ENCODE measurements around the gene MYO15B.
A peak's percentile ranks its signal among the peaks of the same experiment; 100 is the strongest.

MYO15B gene

GRCh38 chr17:75558666-75559530, 28.7 kb upstream of the MYO15B start:
- no peak for DNase-seq

GRCh38 chr17:75559958-75560533, 27.6 kb upstream of the MYO15B start:
- DNase-seq = no peak

- peak in 1 of 2 experiments; percentile 17 for DNase-seq
Measured at GRCh38 chr17:75561927-75562603, 25.5 kb upstream of the MYO15B start.

- DNase-seq = no peak
Measured at GRCh38 chr17:75563063-75563758, 24.4 kb upstream of the MYO15B start.

- no peak for DNase-seq
Measured at GRCh38 chr17:75564195-75564594, 23.4 kb upstream of the MYO15B start.

GRCh38 chr17:75565066-75565465, 22.5 kb upstream of the MYO15B start:
- peak in 1 of 2 experiments; percentile 4 for DNase-seq

- DNase-seq = no peak
Measured at GRCh38 chr17:75565618-75566017, 22.0 kb upstream of the MYO15B start.

GRCh38 chr17:75566416-75566815, 21.2 kb upstream of the MYO15B start:
- DNase-seq = no peak

GRCh38 chr17:75566834-75567233, 20.8 kb upstream of the MYO15B start:
- DNase-seq = no peak

- no peak for DNase-seq
Measured at GRCh38 chr17:75568412-75569255, 19.0 kb upstream of the MYO15B start.

- no peak for DNase-seq
Measured at GRCh38 chr17:75570034-75570676, 17.4 kb upstream of the MYO15B start.

- peak in 1 of 2 experiments; percentile 42 for DNase-seq
Measured at GRCh38 chr17:75570772-75571171, 16.8 kb upstream of the MYO15B start.

GRCh38 chr17:75571197-75571884, 16.3 kb upstream of the MYO15B start:
- DNase-seq = peak; percentile 100

GRCh38 chr17:75571885-75572215, 15.8 kb upstream of the MYO15B start:
- DNase-seq = peak in 1 of 2 experiments; percentile 43

GRCh38 chr17:75572713-75573539, 14.7 kb upstream of the MYO15B start:
- no peak for DNase-seq

- DNase-seq = no peak
Measured at GRCh38 chr17:75573540-75573957, 14.1 kb upstream of the MYO15B start.

GRCh38 chr17:75573994-75574393, 13.6 kb upstream of the MYO15B start:
- DNase-seq = no peak

GRCh38 chr17:75574404-75575036, 13.1 kb upstream of the MYO15B start:
- no peak for DNase-seq

- no peak for DNase-seq
Measured at GRCh38 chr17:75575197-75575596, 12.4 kb upstream of the MYO15B start.

- DNase-seq = no peak
Measured at GRCh38 chr17:75575728-75576127, 11.9 kb upstream of the MYO15B start.

Data from Kasumi-1 (cell line).